Measurements from ENCODE around the gene TMEM100. TPM values are rescaled to one million over a fixed set of nuclear protein-coding genes. Genes with fewer than 3 reads are reported as not detected.

The TMEM100 gene
- total and polyA plus RNA-seq, 10 of the 15 experiments (the other 5 are each of a cell fraction or from before 2014, with no cell fraction given), result not detected

GRCh38 chr17:55769625-55770000, 46.9 kb upstream of the TMEM100 start:
- ChIA-PET CTCF (interaction anchor here (0.7 to 4.5 kb wide), 16 partner anchors 11 to 244 kb away, joined by 3 to 33 read pairs (median 4); partner anchors contain the start of genes PCTP and TMEM100), RAD21 (ENCODE audit: unreplicated experiment) (interaction anchor here (2.0 kb wide), 1 partner anchor 167 kb away, joined by 7 read pairs; no protein-coding TSS in a partner anchor), SMC1A (ENCODE audit: uncharacterized antibody, unreplicated experiment) (interaction anchor here (1.1 to 1.6 kb wide), 4 partner anchors 34 to 550 kb away, joined by 3 to 5 read pairs (median 4); no protein-coding TSS in a partner anchor), POLR2A (no interaction called here)
- H4K20me1 ChIP-seq (ENCODE audit: control insufficient read depth, insufficient read depth), result no peaks in the 10 kb centered on the region
- no peak overlapping the region for H2AFZ ChIP-seq (ENCODE audit: control insufficient read depth, low read depth, low read length)
- H3K4me1 ChIP-seq (ENCODE audit: control insufficient read depth, insufficient read depth, low read length), result no peaks in the 10 kb centered on the region
- in situ Hi-C loops (cut with MboI) (no loop called here), intact Hi-C loops (cut with micrococcal nuclease; ENCODE audit: unreplicated experiment) (no loop called here)
- ATAC-seq (no peak), DNase-seq (ENCODE audit: low read depth, low spot score) (no peak), FAIRE-seq (no peak)
- no peak overlapping the region for H3K27ac ChIP-seq (ENCODE audit: control insufficient read depth, insufficient read depth)
- no peaks in the 10 kb centered on the region for H3K9me3 ChIP-seq (replicated peaks; ENCODE audit: control insufficient read depth, insufficient read depth, low read length)
- H3K9ac ChIP-seq (ENCODE audit: control insufficient read depth, insufficient read depth, low read length), result no peak overlapping the region
- H3K4me3 ChIP-seq, result no peak overlapping the region
- TF ChIP-seq PML (IDR thresholded peaks at IDR 0.05; ENCODE audit: low read length), result no peak
- no peak for TF ChIP-seq ZNF207 (IDR thresholded peaks at IDR 0.05; ENCODE audit: borderline replicate concordance)
- no peak for TF ChIP-seq IRF4 (IDR thresholded peaks at IDR 0.05; ENCODE audit: low read depth, low read length)
- TF ChIP-seq ZBTB40 (IDR thresholded peaks at IDR 0.05; ENCODE audit: borderline replicate concordance), result no peak
- no peak for TF ChIP-seq HDGF (IDR thresholded peaks at IDR 0.05)
- no peak for TF ChIP-seq HDAC6 (IDR thresholded peaks at IDR 0.05; ENCODE audit: unreplicated experiment)
- TF ChIP-seq TCF7 (IDR thresholded peaks at IDR 0.05; ENCODE audit: borderline replicate concordance), result no peak
- TF ChIP-seq MTA3 (IDR thresholded peaks at IDR 0.05; ENCODE audit: borderline replicate concordance, low read length), result no peak
- H3K36me3 ChIP-seq (ENCODE audit: control insufficient read depth in 2 of 2, insufficient read depth in 2 of 2, low read length in 1 of 2), result no peaks in the 10 kb centered on the region
- H3K79me2 ChIP-seq (ENCODE audit: control insufficient read depth, insufficient read depth, low read length), result no peaks in the 10 kb centered on the region
- no peaks in the 10 kb centered on the region for H3K27me3 ChIP-seq (replicated peaks in 1 of 2; ENCODE audit: control insufficient read depth in 2 of 2, insufficient read depth in 2 of 2, low read length in 1 of 2)
- no peak overlapping the region for H3K4me2 ChIP-seq (ENCODE audit: control insufficient read depth, insufficient read depth)
- WGBS (ENCODE audit: insufficient coverage, insufficient replicate concordance, low lambda C conversion rate, missing lambda C conversion rate), result 43% methylated on average over 6 of the region's 6 CpGs
- no TSS peak for BruUV-seq (replicated peaks)

Data from GM12878 (cell line).